ENCODE measurements around the gene PTGER1.

DNA sequence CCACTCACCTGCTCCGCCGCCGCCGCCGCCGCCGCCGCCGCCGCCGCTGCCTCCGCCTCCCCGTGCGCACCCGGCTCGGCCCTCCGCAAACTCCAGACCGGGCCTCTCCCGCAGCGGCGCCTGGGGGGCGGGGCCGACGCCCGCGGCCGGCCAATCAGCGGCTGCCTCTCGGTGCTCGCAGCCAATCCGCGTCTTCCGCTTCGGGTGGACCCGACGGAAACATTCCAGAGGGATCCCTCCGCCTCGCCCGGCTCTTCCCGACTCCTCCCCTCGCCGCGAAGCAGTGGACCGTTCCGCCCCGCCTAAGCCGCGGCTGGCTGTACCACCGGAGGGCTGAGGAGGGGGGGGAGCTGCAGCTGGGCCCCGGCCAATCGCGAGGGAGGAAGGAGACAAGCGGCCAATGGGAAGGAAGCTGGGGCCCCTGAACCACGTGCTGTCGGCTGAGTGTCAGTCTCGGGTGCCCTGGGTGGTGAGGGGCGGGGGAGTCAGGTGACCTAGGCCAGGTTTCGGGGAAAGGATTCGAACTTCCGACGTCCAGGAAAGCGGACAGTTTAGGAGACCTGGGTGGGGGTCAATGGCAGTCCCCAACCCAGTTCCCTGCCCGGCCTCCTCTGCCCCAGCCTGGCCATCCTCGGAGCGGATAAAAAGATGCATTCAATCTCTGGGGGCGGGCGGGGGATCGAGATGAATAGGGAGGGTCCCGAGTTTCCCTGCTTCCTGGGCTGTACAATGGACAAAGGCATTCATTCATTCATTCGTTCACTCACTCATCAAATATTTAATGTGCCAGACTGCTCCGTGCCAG is 21.1 kb upstream of the PTGER1 start, which contains the start of gene GIPC1:
- TF ChIP-seq POLR2A (IDR thresholded peaks at IDR 0.05; ENCODE audit: low read length) (no peak), GATA1 (IDR thresholded peaks at IDR 0.05; ENCODE audit: low read depth, low read length) (no peak)
